ENCODE data around the gene FRAS1. TPM values are rescaled to one million over a fixed set of nuclear protein-coding genes. Genes with fewer than 3 reads are reported as not detected.

FRAS1 gene
- total RNA-seq, 1 donor from 2014 or later: 8.8 TPM

DNA sequence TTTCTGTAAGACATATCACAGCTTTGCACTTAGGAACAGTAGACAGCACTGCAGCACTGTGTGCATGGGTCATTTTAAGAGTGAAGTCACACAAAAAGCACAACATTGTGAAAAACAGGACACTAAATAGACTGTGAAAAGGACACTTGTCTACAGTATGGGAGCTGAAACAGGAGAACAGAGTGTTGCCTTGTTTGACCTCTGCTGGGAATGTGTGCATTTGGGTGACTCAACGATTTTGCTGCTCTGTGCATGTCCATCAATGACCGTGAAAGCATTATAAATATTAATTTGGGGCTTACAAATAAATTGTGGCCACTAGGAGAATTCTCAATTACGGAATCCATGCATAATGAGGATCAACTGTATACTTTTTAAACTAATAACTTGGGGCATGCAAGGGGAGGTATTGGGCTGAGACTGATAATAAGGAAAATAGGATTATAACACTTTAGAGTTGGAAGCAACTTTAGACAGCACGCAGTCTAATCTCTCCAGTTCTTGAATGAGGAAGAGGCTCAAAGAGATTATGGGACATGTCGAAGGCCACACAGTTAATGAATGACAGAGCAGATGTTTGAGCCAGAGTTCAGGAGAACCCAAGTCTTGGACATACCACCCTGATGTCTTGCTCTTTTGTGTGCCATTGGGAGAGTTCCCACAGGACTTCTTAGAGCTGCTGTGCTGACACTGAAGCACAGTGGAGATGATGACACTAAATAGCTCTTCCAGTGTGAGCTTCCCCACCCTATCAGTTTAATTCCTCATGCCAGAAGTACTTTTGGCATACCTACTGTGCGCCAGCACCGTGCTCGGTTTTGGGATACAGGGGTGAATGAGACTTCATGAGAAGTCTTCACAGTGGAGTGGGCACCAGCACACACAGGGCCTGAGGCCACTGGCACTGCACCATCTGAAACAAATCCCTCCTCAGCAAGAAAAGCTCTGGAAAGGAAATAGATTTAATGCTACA lies 79.3 kb downstream of the FRAS1 start:
- DNase-seq (ENCODE audit: extremely low spot score in 2 of 2): no peak
- Histone ChIP-seq H3K4me1 (no peaks in the 10 kb centered on the region), H3K36me3 (no peaks in the 10 kb centered on the region), H3K4me3 (no peak overlapping the region), H3K9me3 (no peaks in the 10 kb centered on the region), H3K27ac (no peak overlapping the region), H3K27me3 (no peaks in the 10 kb centered on the region)
- intact Hi-C loops (cut with DNase I): no loop called here
- TF ChIP-seq POLR2AphosphoS5 (IDR thresholded peaks at IDR 0.05; ENCODE audit: insufficient read depth in 1 of 2, low read depth in 1 of 2) (no peak), POLR2A (IDR thresholded peaks at IDR 0.05) (no peak)
- TF ChIP-seq, protein P1, sequence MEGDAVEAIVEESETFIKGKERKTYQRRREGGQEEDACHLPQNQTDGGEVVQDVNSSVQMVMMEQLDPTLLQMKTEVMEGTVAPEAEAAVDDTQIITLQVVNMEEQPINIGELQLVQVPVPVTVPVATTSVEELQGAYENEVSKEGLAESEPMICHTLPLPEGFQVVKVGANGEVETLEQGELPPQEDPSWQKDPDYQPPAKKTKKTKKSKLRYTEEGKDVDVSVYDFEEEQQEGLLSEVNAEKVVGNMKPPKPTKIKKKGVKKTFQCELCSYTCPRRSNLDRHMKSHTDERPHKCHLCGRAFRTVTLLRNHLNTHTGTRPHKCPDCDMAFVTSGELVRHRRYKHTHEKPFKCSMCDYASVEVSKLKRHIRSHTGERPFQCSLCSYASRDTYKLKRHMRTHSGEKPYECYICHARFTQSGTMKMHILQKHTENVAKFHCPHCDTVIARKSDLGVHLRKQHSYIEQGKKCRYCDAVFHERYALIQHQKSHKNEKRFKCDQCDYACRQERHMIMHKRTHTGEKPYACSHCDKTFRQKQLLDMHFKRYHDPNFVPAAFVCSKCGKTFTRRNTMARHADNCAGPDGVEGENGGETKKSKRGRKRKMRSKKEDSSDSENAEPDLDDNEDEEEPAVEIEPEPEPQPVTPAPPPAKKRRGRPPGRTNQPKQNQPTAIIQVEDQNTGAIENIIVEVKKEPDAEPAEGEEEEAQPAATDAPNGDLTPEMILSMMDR (IDR thresholded peaks at IDR 0.05): no peak

DNA sequence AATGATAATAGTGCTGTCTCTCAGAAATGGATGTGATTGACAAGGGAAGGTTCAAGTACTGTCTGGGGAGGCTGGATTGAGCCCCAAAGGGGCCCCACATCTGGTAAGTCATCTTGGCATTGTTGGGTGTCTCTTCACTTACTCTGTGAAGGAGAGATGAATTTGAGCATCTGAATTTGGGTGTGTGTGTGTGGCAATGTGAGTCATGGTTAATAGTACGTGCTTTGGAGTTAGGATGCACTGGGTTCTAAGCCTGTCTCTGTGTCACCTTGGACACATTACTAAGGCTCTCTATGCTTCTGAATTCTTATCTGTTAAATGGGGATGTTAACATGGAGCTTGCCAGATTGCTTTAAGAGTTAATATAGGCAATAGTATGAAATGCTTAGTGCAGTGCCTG lies 80.4 kb downstream of the FRAS1 start:
- H3K36me3 ChIP-seq: no peaks in the 10 kb centered on the region
- TF ChIP-seq, protein P1 (IDR thresholded peaks at IDR 0.05): no peak
- no peak for TF ChIP-seq POLR2AphosphoS5 (IDR thresholded peaks at IDR 0.05; ENCODE audit: insufficient read depth in 1 of 2, low read depth in 1 of 2)
- TF ChIP-seq POLR2A (IDR thresholded peaks at IDR 0.05): no peak
- intact Hi-C loops (cut with DNase I): no loop called here
- DNase-seq (ENCODE audit: extremely low spot score in 2 of 2): no peak
- no peaks in the 10 kb centered on the region for H3K9me3 ChIP-seq
- no peak overlapping the region for H3K27ac ChIP-seq
- no peaks in the 10 kb centered on the region for H3K4me1 ChIP-seq
- no peak overlapping the region for H3K4me3 ChIP-seq
- H3K27me3 ChIP-seq: no peaks in the 10 kb centered on the region

DNA sequence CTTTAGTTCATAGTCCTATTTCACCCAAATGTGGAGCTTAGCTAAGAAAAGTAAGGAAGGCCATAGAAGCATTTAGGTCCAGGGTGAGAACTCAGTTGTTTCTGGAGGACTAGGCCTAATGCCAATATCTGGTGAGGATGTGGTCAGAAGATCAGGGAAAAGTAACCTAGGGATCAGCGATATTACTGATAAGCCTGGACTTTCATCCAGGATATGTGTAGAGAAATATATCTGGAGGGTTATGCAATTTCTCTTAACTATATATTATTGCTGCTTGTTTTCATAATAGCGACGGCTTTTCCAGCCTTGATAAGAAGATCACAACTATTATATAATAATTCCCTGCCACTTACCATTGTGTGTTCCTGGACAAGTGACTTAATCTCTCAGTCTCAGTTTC lies 81.1 kb downstream of the FRAS1 start:
- H3K9me3 ChIP-seq: no peaks in the 10 kb centered on the region
- TF ChIP-seq, protein P1 (IDR thresholded peaks at IDR 0.05): no peak
- TF ChIP-seq POLR2AphosphoS5 (IDR thresholded peaks at IDR 0.05; ENCODE audit: insufficient read depth in 1 of 2, low read depth in 1 of 2): no peak
- no peak for TF ChIP-seq POLR2A (IDR thresholded peaks at IDR 0.05)
- H3K36me3 ChIP-seq: no peaks in the 10 kb centered on the region
- intact Hi-C loops (cut with DNase I): no loop called here
- no peaks in the 10 kb centered on the region for H3K27me3 ChIP-seq
- no peak overlapping the region for H3K27ac ChIP-seq
- no peak overlapping the region for H3K4me3 ChIP-seq
- no peaks in the 10 kb centered on the region for H3K4me1 ChIP-seq
- DNase-seq (ENCODE audit: extremely low spot score in 2 of 2): no peak

DNA sequence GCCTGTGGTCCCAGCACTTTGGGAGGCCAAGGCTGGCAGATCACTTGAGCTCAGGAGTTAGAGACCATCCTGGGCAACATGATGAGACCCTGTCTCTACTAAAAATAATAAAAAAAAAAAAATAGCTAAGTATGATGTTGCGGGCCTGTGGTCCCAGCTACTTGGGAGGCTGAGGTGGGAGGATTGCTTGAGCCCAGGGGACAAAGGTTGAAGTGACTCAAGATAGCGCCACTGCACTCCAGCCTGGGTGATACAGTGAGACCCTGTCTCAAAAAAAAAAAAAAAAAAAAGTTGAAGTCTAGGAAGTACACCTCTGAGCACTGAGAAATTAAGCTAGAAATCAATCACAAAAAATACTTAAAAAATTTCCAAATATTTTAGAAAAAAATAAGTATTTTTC lies 86.5 kb downstream of the FRAS1 start:
- H3K4me1 ChIP-seq: no peaks in the 10 kb centered on the region
- intact Hi-C loops (cut with DNase I): no loop called here
- no peak overlapping the region for H3K4me3 ChIP-seq
- no peak for DNase-seq (ENCODE audit: extremely low spot score in 2 of 2)
- no peaks in the 10 kb centered on the region for H3K36me3 ChIP-seq
- H3K27me3 ChIP-seq: no peaks in the 10 kb centered on the region
- H3K27ac ChIP-seq: no peak overlapping the region
- H3K9me3 ChIP-seq: no peaks in the 10 kb centered on the region
- TF ChIP-seq, protein P1 (IDR thresholded peaks at IDR 0.05): no peak
- TF ChIP-seq POLR2A (IDR thresholded peaks at IDR 0.05) (no peak), POLR2AphosphoS5 (IDR thresholded peaks at IDR 0.05; ENCODE audit: insufficient read depth in 1 of 2, low read depth in 1 of 2) (no peak)

DNA sequence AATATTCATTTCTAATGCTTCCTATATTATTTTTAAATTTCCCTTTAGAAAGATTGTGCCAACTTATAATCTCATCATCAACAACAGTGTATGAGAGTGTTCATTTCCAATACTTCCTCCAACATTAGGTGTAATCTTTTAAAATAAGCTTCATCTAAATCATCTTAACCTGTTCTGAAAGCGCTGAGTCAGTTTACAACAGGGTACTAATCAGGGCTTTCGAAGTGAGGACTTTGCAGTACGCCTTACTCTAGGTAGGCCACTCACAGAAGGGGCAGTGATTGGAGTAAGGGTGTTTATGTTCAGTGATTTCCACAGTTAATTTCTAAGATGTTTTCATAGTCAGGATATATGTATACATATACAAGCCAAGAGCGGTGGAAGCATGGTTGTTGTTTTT lies 87.9 kb downstream of the FRAS1 start:
- TF ChIP-seq, protein P1 (IDR thresholded peaks at IDR 0.05): no peak
- no peak for DNase-seq (ENCODE audit: extremely low spot score in 2 of 2)
- Histone ChIP-seq H3K36me3 (no peaks in the 10 kb centered on the region), H3K4me3 (no peak overlapping the region), H3K27me3 (no peaks in the 10 kb centered on the region), H3K9me3 (no peaks in the 10 kb centered on the region), H3K27ac (no peak overlapping the region), H3K4me1 (peaks cover 2% of the 10 kb centered on the region)
- intact Hi-C loops (cut with DNase I): no loop called here

All from vagina (tissue), 2 donors.